Central memory CD4-positive, alpha-beta T cell (primary cell): ENCODE data around the gene PGRMC2.
"Not testable (repeated sequence)": the region's sequence is repeated elsewhere in the genome, so short reads cannot be mapped to it uniquely, and the experiment has no call there.

Experiments used
- DNase-seq: peaks from one replicate; pipeline ENCODE4 v3.0.0; 2022

PGRMC2 gene

DNA sequence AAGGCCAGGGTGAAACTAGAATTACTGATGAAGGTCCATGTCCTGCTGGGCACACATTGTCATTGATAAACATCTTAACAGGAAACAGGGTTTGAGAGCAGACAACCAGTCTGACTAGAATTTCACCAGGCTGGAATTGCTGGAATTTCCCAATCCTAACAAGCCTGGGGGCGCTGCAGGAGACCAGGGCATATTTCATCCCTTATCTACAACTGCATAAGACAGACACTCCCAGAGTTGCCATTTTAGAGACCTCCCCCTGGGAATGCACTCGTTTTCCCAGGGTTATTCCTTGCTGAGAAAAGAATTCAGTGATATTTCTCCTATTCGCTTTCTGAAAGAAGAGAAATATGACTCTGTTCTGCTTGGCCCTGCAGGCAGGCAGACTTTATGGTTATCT lies 22.1 kb downstream of the PGRMC2 start:
- DNase-seq = not testable (repeated sequence)

DNA sequence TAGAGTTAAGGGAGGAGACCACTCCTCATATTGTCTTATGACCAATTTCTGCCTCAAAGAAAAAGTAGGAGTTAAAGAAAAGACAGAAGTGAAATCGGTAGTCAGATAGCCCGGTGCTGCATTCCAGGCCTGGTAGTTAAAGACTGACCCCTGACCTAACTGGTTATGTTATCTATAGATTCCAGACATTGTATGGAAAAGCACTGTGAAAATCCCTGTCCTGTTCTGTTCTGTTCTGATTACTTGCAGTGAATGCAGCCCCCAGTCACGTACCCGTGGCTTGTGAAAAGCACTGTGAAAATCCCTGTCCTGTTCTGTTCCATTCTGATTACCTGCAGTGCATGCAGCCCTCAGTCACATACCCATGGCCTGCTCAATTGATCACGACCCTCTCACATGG lies 27.7 kb downstream of the PGRMC2 start:
- not testable (repeated sequence) for DNase-seq

DNA sequence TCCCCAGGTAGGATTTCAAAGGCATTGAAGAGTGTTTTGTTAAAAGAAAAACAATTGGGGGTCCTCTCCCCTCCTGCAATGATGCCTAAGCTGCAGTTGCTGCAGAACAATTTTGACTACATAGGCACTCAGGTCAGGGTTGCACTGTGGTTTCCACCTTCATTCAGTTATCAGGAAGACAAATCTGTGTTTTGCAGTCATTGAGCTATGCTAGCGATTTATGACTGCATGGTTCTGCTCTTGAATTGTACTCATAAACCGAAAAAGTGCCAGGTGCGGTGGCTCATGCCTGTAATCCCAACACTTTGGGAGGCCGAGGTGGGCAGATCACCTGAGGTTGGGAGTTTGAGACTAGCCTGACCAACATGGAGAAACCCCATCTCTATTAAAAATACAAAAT lies 29.4 kb downstream of the PGRMC2 start:
- DNase-seq = not testable (repeated sequence)

DNA sequence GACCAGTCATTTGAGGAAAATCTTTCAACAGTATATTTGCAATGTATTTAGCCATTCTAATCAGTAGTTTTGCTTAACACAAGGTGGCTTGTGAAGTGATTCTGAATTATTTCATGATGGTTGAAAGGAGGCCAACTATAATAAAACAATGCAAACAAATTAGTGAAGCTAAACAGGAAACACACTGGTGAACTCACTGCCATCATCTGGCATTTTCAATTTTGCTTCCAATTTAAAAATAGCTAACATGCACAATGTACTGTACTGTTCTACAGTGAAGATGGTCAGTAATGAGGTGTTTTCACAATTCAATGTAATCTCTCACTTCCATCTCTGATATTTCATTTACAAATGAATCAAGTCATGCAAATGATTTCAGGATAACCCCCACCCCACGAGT lies 31.1 kb downstream of the PGRMC2 start:
- no peak for DNase-seq

DNA sequence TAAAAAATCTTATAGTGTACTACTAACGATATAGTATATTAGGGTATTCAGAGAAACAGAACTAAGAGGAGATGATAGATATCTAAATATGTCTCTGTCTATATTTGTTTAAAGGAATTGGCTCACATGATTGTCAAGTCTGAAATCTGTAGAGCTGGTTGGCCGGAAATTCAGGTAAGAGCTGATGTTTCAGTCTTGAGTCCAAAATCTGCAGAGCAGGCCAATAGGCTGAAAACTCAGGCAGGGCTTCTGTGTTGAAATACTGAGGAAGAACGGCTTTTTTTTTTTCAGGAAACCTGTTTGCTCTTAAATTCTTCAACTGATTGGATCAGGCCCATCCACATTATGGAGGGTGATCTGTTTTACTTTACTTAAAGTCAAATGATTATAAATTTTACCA lies 31.7 kb downstream of the PGRMC2 start:
- DNase-seq = no peak

DNA sequence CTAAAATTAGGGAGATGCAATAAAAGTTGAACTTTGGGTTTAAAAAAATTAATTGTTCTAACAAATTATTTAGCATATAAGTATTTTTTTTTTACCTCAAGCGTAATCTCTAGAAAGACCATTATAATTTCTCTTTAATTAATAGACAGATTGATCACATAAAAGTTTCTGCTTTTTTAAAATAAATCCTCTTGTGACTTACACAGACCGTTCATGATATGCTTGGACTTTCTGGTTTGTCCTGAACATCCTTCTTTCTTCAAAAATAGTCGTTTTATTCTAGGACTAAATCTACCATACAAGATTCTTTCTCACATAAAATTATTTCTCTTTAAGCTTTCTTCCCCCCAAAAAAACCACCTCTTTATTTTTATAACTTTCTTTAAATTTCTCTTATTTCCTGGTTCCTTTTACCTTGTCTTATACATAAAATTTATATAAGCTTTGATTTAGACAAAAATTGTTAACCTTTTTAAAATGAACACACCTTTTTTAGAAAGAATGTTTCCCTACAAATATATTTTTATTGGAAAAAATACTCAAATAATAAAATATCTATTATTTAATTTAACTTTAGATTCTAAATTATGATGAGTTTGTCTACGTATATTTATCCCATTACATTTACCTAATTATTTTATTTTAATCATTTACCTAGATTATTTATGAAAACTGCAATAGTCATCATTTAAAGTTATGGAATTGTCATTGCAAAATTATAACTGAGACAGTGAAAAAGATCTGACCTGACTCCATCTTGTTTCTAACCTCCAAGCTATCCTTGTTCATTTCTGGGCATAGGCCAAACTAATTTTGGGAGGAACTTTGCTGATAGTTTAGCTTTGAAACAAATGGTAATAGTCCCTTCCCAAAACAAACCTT lies 37.6 kb downstream of the PGRMC2 start:
- DNase-seq = no peak

DNA sequence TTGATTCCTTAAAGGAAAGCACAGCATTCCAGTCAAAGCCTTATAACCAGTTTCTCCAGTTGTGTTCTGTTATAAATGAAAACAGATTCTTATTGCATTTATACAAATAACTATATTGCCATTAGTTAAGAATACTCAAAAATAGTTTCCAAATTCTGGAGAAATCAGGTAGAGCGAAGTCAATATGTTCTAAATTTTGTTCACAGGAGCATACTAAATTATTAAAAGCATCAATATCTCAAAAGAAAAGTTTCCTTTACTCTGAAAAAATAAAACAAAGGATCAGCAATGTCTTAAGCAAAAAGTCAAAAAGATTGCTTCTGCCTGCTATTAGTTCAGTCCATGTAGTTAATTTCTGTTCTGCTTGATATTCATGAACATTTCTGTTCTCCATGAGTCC lies 39.7 kb downstream of the PGRMC2 start:
- no peak for DNase-seq

DNA sequence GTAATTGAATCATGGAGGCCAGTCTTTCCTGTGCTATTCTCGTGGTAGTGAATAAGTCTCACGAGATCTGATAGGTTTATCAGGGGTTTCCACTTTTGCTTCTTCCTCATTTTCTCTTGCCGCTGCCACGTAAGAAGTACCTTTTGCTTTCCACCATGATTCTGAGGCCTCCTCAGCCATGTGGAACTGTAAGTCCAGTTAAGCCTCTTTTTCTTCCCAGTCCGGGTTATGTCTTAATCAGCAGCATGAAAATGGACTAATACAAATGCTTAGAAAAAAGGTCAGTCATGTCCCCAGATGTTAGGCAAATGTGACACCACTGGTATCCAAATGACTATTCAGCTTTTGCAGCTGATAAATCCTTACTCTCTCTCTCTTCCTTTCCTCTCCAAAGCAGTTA lies 42.2 kb downstream of the PGRMC2 start:
- DNase-seq = not testable (repeated sequence)

DNA sequence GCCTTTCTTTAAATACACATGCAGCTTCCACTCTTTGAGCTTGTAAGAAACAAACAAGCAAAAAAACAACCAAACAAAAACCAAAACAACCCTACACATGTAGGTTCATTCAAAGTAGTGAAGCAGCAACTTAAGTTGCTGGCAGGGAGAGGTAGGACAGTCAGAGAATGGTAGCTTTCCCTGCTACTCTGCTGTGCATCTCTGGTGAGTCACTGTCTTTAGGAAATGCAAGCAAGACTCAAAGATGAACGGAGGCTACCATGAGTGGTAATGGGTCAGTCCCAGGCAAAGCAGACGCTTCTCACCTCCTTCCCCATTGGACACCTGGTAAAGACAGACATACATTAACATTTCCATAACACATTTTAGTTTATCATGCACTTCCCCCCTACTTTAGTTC lies 43.2 kb downstream of the PGRMC2 start:
- no peak for DNase-seq

DNA sequence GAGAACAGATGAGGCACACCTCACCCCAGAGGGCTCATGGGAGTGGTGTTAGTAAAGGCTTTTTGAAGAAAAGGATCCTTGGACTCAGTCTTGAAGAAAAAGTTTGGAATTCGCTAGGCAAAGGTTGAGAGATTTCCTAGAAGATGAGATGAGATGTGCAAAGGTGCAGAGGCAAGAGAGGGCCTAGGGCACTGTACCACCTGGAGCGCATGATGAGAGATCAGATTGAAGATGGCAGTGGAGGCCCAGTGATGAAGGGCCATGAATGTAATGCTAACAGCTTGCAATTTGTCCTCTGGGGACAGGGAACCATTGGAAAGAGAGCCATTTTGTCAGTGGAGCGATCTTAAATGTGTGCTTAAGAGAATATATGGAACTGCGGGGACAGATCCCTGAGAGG lies 45.0 kb downstream of the PGRMC2 start:
- DNase-seq = no peak

DNA sequence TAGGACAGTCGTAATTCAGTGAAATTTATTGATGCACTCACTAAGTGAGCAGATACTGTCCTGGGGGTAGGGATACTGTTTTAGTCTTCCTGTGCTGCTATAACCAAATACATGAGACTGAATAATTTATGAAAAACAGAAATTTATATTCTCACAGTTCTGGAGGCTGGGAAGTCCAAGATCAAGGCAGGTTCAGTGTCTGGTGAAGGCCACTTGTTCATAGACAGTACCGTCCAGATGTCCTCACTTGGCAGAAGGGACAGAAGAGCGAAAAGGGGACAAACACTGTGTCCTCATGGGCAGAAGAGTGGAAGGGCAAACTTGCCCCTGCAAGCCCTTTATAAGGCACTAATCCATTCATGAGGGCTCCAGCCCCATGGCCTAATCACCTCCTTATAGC lies 45.6 kb downstream of the PGRMC2 start:
- no peak for DNase-seq

DNA sequence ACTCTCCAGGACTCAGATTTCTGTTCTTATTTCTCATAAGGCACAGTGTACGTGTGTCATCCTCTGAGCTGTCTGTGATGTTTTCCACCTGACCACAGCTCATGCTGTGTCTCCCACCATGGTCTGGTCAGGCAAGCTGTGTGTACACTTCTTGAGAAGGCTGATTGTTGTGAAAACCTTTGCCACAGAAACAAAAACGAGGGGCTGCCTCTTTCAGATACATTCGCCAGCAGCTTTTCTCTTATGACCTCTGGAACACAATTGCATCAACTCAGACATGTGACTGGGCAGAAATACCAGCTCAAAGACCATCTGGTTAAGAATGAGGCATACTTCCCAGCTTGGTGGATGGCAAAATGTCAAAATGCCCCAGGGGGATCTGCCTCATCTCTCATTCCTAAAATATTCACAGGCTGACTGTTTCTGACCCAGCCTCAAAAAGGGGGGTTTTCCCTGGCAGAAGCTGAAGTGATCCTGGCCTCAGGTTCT lies 46.1 kb downstream of the PGRMC2 start:
- no peak for DNase-seq

DNA sequence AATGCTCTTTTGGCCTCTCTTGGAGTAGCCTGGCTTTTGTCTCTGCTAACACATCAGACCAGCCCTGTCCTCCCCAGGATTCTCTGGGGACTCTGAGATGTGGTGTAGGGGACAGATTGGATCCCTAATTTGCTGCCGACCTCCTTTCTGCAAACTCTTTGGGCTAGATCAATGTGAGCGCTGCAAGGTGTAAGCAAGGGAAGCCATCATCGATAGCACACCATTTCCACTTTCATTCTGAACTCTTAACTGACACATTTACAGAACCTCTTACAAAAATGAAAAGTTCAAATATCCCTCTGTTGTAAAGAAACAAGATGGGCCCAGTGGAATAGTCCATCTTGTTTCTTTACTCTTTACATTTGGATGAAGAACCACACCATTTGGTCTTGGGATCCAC lies 46.6 kb downstream of the PGRMC2 start:
- no peak for DNase-seq

DNA sequence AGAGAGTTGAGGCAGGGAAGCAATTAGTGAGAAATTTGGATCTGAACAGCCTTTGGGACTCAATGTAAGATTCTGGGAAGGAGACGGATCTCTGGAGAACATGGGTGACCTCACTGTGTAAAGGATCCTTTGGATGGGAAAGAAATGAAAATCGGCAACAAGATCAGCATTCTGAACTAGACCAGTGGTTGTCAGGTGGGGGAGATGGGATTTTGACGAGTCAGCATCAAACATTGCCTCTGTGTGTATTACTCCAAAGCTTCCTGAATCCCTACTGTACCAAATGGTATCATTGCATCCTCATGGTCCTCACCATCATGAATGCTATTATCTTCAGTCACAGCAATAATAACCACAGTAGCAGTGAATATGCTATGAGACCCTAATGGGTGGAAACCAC lies 52.8 kb downstream of the PGRMC2 start:
- no peak for DNase-seq

DNA sequence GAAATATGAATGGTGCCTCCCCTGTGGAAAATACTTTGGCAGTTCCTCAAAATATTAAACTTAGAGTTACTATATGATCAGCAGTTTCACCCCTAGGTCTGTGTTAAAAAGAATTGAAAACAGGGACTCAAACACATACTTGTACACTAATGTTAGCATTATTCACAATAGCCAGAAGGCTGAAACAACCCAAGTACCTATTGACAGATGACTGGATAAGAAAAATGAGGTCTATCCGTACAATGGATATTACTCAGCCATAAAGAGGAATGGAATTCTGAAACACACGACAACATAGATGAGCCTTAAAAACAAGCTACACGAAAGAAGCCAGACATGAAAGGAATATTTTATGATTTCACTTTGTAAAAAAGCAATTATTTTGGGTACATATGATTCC lies 54.9 kb downstream of the PGRMC2 start:
- DNase-seq = no peak

DNA sequence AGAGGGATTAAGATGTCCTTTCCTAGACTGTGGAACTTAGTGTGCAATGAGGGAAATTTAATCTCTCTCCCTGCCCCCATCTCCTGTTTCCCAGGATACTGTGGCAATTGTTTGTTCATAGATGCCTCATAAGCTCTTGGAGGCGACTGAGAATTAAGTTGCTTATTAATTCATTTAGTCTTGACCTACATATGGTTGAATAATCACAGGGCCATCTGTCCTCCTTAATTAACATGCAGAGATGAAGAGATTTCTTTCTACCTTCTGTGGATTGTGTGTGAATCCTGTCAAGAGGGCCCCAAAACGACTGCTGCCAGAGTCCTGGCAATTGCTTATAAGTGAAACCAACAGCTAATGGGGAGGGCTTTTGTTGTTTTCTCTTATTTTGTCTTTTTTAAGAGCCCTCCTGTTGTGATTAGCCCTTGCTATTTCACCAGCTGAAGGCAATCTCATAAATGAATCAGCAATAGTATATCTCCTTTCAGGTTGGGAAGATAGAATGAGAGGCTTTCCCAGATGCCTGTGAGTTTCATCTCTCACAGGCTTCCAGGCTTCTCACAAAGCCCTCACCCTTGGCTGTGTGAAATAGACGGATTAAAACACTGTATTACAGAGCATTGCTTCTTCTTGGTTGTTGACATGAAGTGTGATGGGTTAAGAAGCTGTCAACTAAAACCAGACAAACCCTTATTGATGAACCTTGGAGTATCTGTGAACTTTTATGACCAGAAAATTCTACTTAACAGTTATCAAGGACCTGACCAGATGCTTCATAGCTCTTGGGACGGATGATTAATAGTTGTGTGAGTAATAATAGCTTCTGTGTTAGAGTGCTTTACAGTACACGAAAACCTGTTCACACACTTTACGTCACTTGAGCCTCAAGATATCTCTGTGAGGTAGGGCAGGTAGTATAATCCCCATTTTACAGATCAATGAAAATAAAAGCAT lies 58.5 kb downstream of the PGRMC2 start:
- DNase-seq = no peak

DNA sequence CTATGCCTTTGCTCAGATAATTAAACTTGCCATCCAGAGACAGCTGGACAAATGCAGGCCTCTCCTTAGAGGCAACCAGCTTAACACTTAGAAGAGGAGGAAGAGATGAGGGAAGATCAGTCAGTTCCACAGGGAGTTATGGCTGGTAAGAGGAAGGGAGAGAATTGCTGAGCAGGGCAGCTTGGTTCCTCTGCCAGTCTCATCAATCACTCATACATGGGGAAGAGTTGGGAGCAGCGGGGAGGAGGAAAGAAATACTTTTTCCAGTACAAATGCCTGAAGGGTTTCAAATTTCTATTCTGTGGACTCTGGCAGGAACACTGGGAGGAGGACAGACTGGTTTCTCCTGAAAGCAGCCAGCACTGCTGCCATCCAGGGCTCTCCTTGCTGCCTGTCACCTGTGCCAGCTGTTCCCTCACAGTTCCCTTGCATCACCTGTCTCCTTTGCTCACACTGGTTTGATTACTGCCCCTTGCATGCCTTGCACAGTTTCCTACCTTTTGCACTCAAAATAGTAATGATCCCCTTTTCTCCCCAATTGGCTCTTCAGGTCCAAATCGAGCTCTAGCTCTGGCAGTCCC lies 59.5 kb downstream of the PGRMC2 start:
- DNase-seq = no peak

DNA sequence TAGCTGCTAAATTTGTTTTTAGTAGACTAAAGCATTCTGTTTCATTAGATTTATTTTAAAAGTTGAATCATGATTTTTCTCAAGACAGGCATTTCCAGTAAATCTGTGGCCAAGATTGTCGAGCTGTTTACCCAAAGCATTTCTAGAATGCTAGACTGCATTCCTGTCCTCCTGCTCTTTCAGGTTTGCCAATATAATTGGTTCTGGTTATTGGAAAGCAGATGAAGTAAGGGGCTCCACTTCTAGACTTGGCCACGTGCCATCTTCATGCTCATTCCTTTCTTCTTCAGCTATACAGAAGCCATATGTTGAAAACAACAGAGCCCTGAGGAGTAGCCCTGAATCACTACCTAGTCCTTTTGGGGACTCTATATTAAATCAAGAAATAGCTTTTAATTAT lies 62.5 kb downstream of the PGRMC2 start:
- DNase-seq = no peak

DNA sequence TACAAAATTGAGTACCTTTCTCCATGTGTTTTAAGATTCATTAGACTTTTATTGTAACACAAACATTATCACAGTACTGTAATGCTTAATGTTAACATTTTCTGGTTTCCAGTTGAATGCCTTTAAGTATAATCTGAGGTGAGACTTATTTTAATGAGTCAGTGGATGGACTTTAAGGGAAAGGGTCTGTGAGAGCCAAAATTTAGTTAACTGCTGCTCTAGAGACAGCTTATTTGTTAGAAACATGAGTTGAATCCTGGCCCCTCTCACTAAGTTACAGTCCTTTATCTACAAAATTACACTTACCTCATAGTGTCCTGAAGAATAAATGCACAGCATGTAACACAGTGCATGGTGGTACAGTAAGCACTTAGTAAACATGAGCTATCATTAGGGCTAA lies 66.0 kb downstream of the PGRMC2 start:
- DNase-seq = no peak

DNA sequence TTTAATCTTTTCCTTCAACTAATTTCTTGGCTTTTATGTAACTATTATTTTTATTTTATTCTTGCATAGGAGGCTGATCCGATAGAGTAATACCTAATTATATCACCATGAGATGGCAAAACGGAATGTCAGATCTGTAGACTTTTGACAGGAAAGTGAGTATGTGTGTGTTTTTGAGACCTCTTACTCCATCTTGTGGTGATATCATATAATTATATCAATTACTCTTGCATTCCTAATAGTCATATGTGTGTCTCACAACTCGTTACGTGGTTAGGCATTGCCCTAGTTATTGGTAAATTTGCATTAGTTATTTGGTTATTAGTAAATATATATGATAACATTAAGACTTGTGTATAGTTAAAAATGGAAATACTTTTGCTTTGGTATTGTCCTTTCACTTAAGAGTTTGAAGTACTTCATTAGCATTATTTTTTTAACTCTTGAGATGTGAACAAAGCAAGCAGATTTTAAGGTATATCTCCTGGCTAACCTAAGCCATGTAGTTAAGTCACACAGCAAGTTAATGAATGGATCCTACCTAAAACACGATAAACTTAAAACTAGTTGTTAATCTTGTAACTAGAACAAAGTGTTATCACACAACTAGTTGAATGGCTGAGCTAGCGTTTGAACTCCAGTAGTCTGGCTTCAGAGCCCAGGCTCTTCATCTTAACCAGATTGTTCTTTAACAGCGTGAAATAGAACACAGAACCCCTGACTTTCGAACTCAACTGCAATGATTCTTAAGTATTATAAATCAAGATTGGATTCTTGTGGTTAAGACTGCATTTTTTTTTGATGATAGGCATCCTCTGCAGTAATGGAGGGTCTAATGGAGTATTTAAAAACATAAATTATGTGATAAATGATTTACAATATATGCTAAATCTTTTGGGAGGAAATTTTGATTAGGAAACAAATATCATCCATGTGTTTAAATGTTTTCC lies 67.1 kb downstream of the PGRMC2 start:
- DNase-seq = no peak
